Keratinocyte (primary cell): Measurements from ENCODE around the gene ATXN7L3.

Experiments
- CTCF ChIP-seq, 3 experiments: IDR thresholded peaks in 1 of 3; conservative IDR thresholded peaks in 1 of 3; optimal IDR thresholded peaks in 1 of 3; 2 replicates in 2 of 3; 3 replicates in 1 of 3; pipeline versions ENCODE3 to v1.5.1; 2011; ENCODE audit warnings: low read length in 3 of 3, mild to moderate bottlenecking in 3 of 3, moderate library complexity in 2 of 3, control low read depth in 1 of 3, inconsistent platforms in 1 of 3; ENCODE audit not compliant: insufficient read depth in 2 of 3; ENCODE audit errors: extremely low read depth in 1 of 3
- EZH2 ChIP-seq: IDR thresholded peaks from one replicate; pipeline ENCODE4 v1.6.1; 2012; ENCODE audit warnings: inconsistent platforms, mild to moderate bottlenecking, low read length, moderate library complexity

- no peak for TF ChIP-seq CTCF (optimal IDR thresholded peaks at IDR 0.05 in 1 of 3, IDR thresholded peaks at IDR 0.05 in 1 of 3, conservative IDR thresholded peaks at IDR 0.05 in 1 of 3; ENCODE audit: extremely low read depth in 1 of 3, insufficient read depth in 2 of 3, low read length in 3 of 3)
- no peak for TF ChIP-seq EZH2
These were observed 20.8 kb upstream of the ATXN7L3 start for GRCh38 chr17:44220213-44221083.
